ENCODE data around the gene PFKFB2. TPM values are rescaled to one million over a fixed set of nuclear protein-coding genes. Genes with fewer than 3 reads are reported as not detected.

Gene PFKFB2
- total RNA-seq (2014; rRNA removed; shearing (Covaris generic)), result 12.7 and 16.6 TPM in 2 replicates

DNA sequence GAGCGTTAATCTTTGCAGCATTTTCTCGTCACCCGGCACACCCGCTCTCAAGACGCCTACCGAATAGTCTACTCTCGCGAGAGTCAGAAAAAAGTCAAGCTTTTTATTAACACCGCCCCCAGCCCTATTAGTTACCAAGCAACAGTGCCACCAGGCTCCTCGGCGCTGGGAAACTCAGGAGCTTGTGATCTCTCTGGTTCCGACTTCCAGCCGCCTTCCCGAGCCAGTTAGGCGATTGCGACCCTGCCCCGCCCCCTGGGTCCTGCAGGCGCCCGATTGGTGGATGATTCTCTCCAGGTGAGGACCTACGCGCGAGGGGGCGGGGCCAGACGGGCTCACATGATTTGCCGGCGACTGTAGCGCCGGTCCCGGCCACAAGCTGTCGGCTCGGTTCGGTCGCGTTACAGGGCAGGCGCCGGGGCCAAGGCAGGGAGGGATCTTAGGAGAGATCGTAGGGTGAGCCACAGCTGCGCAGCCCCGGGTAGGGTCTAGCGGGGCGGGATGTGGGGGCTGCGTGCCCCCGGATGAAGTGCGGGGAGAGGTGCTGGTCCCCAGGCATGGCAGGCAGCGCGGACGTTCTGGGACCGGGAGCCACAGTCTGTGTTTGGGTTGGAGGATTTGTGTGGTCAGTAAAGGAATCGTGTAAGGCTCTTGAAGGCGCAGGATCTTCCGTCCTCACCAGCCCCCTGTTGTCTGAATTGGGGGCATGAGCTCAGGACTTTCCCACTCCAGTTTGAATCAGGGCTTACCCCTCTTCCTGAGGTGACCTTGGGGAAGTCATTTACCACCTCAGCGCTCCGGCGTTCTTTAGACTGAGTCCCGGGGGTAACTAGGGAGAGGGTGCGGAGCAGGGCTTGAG lies at the start of gene PFKFB2:
Gene PFKFB2 (plus strand): TSS at position 365 of the 859 bp plus-strand sequence. CDS start 1,443 bp downstream, outside the sequence.
- Histone ChIP-seq H3K4me3 (ENCODE audit: insufficient read depth, low read depth, low read length) (peak within 1 kb of the TSS; percentile 92), H3K36me3 (replicated peaks; ENCODE audit: control insufficient read depth, insufficient read depth, low read length) (peaks cover 8% of the 10 kb centered on the region), H3K27me3 (ENCODE audit: control insufficient read depth, insufficient read depth, low read length) (no peaks in the 10 kb centered on the region)
- DNase-seq, result peak; percentile 95

DNA sequence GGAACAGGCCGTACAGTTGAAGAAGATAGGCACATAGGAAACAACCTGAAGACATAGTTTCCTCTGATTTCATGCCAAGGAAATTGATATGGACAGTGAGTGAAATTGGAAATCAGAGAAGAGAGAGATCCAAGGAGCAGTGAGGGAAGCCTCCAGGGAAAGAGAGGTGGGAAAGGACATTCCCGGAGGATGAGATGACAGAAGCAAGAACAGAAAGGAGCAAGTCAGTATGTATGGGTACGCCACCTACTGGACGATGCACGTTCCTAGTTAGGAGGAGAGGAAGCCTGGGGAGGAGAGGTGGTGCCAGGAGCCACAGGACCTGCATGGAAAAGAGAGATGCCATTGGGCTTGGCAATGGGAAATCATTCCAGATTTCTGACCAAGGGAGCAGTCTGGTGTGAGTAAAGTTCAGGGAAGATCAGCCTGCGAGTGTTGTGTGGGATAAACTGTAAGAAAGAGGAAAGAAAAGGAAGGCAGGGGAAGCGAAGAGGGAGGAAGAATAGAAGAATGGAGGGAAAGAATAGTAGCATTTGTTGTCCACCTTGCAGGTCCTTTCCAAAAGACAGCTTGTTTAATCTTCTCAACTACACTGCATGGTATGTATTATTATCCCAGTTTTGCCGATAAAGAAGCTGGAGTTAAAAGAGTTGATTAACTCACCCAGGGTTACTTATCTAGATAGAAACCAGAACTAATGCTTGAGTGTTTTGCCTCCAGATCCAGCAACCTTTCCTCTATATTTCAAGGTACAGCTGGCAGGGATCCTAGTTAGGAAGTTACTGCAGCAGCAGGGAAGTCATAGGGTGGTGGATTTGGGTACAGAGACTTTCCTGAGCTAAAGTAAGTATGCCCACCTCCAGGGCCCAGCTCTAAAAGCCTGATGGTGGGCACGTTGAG lies 47.9 kb upstream of the PFKFB2 start:
- Histone ChIP-seq H3K27me3 (ENCODE audit: control insufficient read depth, insufficient read depth, low read length) (no peaks in the 10 kb centered on the region; the same call in 1 of the 2 replicates), H3K36me3 (replicated peaks; ENCODE audit: control insufficient read depth, insufficient read depth, low read length) (no peaks in the 10 kb centered on the region), H3K4me3 (ENCODE audit: insufficient read depth, low read depth, low read length) (no peak overlapping the region)
- peak; percentile 72 for DNase-seq

DNA sequence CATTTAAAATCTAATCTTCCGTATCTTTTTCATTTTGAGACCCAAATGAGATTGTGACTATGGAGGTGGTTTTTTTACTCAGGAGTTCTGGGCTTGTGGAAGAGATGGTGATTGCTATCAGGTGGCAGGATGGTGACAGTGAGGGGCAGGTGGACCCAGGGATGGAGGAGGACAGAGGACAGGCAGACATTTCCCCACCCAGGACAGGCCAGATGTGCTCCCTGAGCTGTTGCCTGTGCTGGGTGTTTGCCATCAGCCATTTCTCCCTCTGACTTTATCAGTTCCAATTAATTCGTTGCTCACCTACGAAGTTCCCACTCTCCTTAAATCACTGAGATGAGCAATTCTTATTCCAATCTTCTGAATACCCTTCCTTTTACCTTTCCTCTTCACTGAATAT lies 47.0 kb upstream of the PFKFB2 start:
- DNase-seq, result no peak
- Histone ChIP-seq H3K4me3 (ENCODE audit: insufficient read depth, low read depth, low read length) (no peak overlapping the region), H3K36me3 (replicated peaks; ENCODE audit: control insufficient read depth, insufficient read depth, low read length) (no peaks in the 10 kb centered on the region), H3K27me3 (ENCODE audit: control insufficient read depth, insufficient read depth, low read length) (no peaks in the 10 kb centered on the region; the same call in 1 of the 2 replicates)

DNA sequence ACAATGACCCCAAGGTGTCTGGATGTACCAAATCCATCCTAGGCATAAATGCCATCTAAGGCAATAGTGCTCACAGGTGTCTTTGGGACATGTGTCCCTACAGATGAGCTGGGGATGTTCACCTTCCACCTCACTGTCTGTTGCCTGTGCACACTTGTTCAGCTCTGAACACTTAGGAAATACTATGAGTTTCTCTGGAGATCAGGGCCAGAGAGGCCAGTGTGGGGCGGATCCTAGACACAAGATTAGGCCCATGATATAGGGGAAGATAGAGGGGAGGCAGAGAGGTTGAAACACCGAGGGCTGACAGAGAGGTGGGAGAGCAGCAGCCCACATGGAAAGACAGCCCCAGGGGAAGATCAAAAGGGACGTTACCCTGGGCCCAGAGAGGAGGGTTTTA lies 46.2 kb upstream of the PFKFB2 start:
- DNase-seq, result no peak
- Histone ChIP-seq H3K36me3 (replicated peaks; ENCODE audit: control insufficient read depth, insufficient read depth, low read length) (no peaks in the 10 kb centered on the region), H3K4me3 (ENCODE audit: insufficient read depth, low read depth, low read length) (no peak overlapping the region), H3K27me3 (ENCODE audit: control insufficient read depth, insufficient read depth, low read length) (no peaks in the 10 kb centered on the region; the same call in 1 of the 2 replicates)

DNA sequence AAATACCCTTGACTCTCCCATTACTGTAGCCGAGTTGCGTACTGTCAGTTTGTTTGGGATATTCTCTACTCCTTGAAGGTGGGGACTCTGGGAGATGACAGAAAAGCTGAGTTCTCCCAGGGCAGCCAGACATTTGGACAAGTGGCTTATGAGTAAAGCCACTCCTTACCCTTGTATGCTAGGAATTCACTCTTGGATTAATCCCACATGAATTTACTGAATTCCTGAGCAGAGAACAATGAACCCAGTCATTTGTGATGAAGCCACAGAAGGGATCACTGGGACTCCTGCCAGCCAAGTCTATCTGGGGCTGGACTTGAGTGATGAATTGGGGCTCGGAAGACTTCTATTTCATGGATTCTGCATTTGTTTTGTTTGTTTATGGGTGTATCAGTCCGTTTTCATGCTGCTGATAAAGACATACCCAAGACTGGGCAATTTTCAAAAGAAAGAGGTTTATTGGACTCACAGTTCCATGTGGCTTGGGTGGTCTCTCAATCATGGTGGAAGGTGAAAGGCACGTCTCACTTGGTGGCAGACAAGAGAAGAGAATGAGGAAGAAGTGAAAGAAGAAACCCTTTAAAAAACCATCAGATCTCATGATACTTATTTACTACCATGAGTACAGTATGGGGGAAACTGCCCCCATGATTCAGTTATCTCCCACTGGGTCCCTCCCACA lies 45.6 kb upstream of the PFKFB2 start:
- H3K27me3 ChIP-seq (ENCODE audit: control insufficient read depth, insufficient read depth, low read length), result no peaks in the 10 kb centered on the region; the same call in 1 of the 2 replicates
- DNase-seq, result no peak
- no peaks in the 10 kb centered on the region for H3K36me3 ChIP-seq (replicated peaks; ENCODE audit: control insufficient read depth, insufficient read depth, low read length)
- H3K4me3 ChIP-seq (ENCODE audit: insufficient read depth, low read depth, low read length), result no peak overlapping the region

DNA sequence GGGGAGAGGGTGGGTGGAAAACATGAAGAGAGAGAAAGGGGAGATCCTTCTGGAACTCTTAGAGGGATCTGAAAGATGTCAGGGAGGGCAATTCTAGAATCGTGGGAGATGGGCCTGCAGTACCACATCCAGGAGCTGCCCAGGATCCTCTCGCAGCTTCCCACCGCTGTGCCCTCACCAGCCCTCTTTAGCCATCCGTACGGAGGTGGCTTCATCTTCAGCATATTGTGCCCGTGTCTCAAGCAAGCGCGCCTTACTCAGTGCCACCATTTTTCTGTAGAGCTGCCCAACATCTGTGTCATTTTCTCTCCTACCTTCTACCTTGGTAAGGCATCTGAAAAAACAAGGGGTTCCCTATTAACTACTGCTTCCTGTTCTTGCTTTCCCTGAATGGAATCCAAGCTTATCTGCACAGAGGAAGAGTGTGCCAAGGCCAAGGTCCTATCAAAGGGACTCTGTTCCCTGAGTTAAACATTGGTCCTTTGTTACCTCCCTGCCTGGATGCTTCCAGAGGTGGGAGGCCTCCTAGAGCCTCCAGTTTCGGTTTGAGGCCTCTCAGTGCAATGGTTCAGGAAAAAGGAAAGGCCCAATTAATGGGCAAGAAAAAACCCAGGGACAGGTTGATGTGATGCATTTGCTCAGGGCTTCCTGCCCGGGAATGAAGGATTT lies 43.8 kb upstream of the PFKFB2 start:
- H3K4me3 ChIP-seq (ENCODE audit: insufficient read depth, low read depth, low read length), result no peak overlapping the region
- DNase-seq, result no peak
- no peaks in the 10 kb centered on the region; the same call in 1 of the 2 replicates for H3K27me3 ChIP-seq (ENCODE audit: control insufficient read depth, insufficient read depth, low read length)
- H3K36me3 ChIP-seq (replicated peaks; ENCODE audit: control insufficient read depth, insufficient read depth, low read length), result no peaks in the 10 kb centered on the region

DNA sequence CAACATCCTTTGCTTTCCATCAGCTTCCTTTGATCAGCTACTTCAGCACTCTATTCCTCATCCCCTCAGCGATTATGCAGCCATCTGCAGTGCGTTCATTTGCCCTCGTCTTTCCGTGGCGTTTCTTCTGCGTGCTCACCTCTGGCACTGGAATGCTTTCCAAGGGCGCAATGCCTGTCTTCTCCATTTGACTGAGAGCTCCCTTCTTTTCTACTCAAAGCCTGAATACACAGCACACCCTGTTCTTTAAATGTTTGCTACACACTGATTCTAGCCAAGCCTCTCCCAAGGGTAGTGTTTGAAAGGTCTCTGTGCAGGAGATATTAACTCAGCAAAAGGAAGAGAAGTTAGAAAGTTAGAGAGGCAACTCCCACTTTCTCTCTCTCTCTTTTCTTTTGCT lies 43.1 kb upstream of the PFKFB2 start:
- no peak for DNase-seq
- H3K4me3 ChIP-seq (ENCODE audit: insufficient read depth, low read depth, low read length), result no peak overlapping the region
- no peaks in the 10 kb centered on the region; the same call in 1 of the 2 replicates for H3K27me3 ChIP-seq (ENCODE audit: control insufficient read depth, insufficient read depth, low read length)
- H3K36me3 ChIP-seq (replicated peaks; ENCODE audit: control insufficient read depth, insufficient read depth, low read length), result no peaks in the 10 kb centered on the region

DNA sequence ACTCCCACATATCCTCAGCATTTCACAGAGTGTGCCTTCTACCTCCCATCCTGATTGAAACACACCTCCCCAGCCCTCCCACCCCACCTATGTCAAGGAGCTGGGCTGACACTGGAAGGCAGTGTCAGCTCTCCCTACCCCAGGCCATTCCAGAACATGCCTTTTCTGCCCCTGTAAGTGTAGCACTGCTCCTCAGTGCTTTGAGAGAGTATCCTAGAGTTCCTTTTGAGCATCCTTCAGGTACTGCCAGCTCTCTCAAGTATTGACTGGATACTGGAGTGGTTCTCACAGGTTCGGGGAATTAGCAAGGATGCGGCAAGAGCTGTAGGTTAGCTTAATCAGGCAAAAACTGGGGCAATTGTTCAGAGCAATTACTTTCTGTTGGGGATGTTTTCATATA lies 42.3 kb upstream of the PFKFB2 start:
- no peaks in the 10 kb centered on the region; the same call in 1 of the 2 replicates for H3K27me3 ChIP-seq (ENCODE audit: control insufficient read depth, insufficient read depth, low read length)
- DNase-seq, result no peak
- no peaks in the 10 kb centered on the region for H3K36me3 ChIP-seq (replicated peaks; ENCODE audit: control insufficient read depth, insufficient read depth, low read length)
- H3K4me3 ChIP-seq (ENCODE audit: insufficient read depth, low read depth, low read length), result no peak overlapping the region

DNA sequence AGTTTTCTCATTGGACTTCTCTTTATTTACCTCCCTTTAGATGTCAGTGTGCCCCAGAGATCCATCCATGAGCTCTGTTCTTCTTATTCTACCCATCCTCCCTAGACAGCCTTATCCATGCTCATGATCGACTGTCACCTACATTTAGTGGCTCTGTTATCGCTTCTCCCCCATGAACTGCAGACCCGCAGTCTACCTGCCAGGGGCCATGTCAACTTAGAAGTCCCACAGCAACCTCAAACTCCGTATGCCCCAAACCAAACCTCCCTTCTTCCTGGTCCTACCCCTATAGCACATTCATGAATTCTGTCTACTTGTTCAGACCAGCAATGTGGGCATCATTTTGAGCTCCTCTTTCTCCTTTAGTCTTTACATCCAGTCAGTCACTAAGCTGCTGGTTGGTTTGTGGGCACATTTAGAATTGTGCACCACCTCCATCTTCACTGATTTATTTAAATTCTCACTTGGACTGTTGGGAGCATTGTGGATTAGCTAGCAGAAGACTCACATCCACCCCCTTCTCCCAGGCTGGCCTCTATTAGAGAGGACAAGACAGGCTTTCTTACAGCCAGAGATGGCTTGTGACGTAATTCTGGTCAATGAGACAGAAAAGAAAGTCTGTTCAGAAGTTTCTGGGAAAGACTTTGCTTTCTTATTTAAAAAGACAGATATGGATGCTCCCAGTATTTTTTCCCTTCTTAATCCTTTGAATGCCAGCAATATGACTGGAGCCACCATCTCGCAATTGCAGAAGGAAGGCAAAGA lies 39.6 kb upstream of the PFKFB2 start:
- H3K36me3 ChIP-seq (replicated peaks; ENCODE audit: control insufficient read depth, insufficient read depth, low read length), result no peaks in the 10 kb centered on the region
- no peak overlapping the region for H3K4me3 ChIP-seq (ENCODE audit: insufficient read depth, low read depth, low read length)
- no peaks in the 10 kb centered on the region; the same call in 1 of the 2 replicates for H3K27me3 ChIP-seq (ENCODE audit: control insufficient read depth, insufficient read depth, low read length)
- DNase-seq, result no peak

DNA sequence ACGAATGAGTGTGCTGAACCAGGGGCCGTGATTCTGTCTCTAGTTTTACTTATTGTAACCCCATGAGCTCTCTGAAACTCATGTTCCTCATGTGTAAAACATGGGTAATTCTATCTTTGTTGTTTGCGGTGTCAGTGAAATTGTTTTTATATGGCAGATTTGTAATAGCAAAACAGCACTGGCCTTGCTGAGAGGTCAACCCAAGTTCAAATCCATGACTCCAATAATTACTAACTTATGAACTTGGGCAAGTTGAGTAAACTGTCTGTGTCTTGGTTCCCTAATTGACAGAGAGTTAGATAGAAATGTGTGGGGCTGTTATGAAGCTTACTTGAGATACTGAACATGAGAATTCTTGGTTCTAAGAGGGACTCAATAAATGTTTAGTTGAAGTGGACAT lies 38.3 kb upstream of the PFKFB2 start:
- no peak overlapping the region for H3K4me3 ChIP-seq (ENCODE audit: insufficient read depth, low read depth, low read length)
- DNase-seq, result no peak
- H3K27me3 ChIP-seq (ENCODE audit: control insufficient read depth, insufficient read depth, low read length), result no peaks in the 10 kb centered on the region; the same call in 1 of the 2 replicates
- no peaks in the 10 kb centered on the region for H3K36me3 ChIP-seq (replicated peaks; ENCODE audit: control insufficient read depth, insufficient read depth, low read length)

DNA sequence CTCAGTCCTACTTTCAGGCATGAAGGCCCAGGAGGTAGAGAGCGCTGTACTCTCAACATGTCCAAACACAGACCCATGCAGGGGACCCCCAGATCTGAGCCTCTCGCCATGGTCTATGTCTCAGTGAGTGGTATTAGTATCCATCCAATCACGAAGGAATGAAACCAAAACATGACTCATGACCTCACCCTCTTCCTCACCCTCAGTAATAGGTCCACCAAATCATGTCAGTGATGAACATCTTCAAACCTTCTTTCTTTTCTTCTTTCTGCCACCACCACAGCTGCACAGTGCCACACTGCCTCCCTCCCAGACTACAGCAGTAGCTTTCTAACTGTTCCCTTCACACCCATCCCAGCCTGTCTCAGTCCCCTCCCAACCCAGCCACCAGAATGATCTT lies 37.3 kb upstream of the PFKFB2 start:
- no peak overlapping the region for H3K4me3 ChIP-seq (ENCODE audit: insufficient read depth, low read depth, low read length)
- H3K27me3 ChIP-seq (ENCODE audit: control insufficient read depth, insufficient read depth, low read length), result no peaks in the 10 kb centered on the region; the same call in 1 of the 2 replicates
- DNase-seq, result no peak
- no peaks in the 10 kb centered on the region for H3K36me3 ChIP-seq (replicated peaks; ENCODE audit: control insufficient read depth, insufficient read depth, low read length)

DNA sequence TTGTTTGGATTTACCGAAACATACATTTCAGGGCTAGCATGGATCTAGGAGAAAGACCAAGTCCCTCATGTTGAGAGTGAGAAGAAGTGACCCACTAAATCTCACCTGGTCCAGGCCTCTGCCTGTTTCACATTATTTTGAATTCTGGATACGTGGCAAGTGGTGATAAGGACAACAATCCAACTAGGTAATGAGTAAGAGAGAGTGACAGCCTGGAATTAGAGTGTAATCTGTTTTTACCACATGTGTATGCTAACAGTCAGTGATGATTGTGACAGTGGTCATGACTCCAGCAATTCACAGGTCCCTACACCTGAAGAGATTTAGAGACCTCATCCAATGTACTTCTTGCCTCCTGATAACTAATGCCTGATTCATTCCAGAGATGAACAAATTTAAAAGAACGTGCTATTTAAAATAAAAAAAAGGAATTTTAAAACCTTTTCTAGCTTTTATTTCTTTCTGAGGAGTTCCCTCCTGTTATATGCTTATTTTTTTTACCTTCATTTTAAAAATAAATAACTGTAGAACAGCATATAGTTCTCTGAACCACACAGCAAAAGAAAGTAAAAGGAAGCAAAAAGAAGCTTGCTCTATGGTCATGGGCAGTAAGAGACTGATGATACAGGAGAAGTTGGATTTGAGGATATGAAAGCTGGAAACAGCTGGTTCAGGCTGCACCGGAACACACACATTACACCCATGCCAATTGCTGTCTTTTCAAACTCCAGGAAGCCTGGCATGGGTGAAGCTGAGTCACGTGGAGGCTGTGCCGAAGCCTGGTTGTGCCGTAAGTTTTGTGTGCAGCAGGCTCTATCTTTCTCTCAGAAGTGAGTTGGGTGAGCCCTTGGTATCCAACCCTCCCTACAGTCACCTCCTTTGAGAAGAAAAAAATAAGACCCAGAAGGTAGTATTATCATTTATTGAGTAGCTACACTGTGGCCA lies 35.2 kb upstream of the PFKFB2 start:
- H3K27me3 ChIP-seq (ENCODE audit: control insufficient read depth, insufficient read depth, low read length), result no peaks in the 10 kb centered on the region; the same call in 1 of the 2 replicates
- no peak overlapping the region for H3K4me3 ChIP-seq (ENCODE audit: insufficient read depth, low read depth, low read length)
- no peak for DNase-seq
- no peaks in the 10 kb centered on the region for H3K36me3 ChIP-seq (replicated peaks; ENCODE audit: control insufficient read depth, insufficient read depth, low read length)

Measured in H7 (cell line).